ENCODE measurements around the gene CDH3. TPM values are rescaled to one million over a fixed set of nuclear protein-coding genes. Genes with fewer than 3 reads are reported as not detected.
A peak's percentile ranks its signal among the peaks of the same experiment; 100 is the strongest.

Gene CDH3
- total RNA-seq, 2 donors from 2014 or later: 0.66 to 4.7 TPM

DNA sequence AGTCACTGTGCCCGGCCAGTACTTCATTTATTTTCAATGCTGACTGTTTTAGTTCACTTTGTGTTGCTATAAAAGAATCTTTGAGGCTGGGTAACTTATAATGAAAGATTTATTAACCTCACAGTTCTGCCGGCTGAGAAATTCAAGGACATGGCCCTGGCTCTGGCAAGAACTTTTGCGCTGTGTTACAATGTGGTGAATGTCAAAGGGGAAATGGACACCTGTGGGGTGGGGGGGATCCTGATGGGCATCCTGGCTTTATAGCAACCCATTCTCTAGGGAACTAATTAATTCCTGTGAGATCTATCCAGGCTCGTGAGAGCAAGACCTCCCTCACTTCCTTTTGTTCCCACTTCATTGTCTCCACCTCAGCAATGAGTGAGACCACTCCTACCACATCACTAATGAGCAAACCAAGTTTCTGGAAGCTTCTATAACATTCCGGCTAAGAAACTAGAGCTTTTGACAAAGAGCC is 17.1 kb upstream of the CDH3 start:
- no peak for TF ChIP-seq POLR2A (IDR thresholded peaks at IDR 0.05)
- TF ChIP-seq, protein P1, sequence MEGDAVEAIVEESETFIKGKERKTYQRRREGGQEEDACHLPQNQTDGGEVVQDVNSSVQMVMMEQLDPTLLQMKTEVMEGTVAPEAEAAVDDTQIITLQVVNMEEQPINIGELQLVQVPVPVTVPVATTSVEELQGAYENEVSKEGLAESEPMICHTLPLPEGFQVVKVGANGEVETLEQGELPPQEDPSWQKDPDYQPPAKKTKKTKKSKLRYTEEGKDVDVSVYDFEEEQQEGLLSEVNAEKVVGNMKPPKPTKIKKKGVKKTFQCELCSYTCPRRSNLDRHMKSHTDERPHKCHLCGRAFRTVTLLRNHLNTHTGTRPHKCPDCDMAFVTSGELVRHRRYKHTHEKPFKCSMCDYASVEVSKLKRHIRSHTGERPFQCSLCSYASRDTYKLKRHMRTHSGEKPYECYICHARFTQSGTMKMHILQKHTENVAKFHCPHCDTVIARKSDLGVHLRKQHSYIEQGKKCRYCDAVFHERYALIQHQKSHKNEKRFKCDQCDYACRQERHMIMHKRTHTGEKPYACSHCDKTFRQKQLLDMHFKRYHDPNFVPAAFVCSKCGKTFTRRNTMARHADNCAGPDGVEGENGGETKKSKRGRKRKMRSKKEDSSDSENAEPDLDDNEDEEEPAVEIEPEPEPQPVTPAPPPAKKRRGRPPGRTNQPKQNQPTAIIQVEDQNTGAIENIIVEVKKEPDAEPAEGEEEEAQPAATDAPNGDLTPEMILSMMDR (IDR thresholded peaks at IDR 0.05): no peak
- Histone ChIP-seq H3K4me3 (no peak overlapping the region), H3K27ac (peak overlapping the region in 2 of 4 donors; percentile 44 to 57), H3K27me3 (no peaks in the 10 kb centered on the region), H3K36me3 (replicated peaks in 1 of 2; ENCODE audit: insufficient read depth in 1 of 2, low read depth in 2 of 2) (no peaks in the 10 kb centered on the region), H3K9me3 (no peaks in the 10 kb centered on the region), H3K4me1 (no peaks in the 10 kb centered on the region)
- intact Hi-C loops (cut with DNase I): no loop called here
- WGBS, 2 donors: 29 to 39% methylated on average over 5 of the region's 5 CpGs
- ATAC-seq: peak; percentile 76
- DNase-seq: peak in 1 of 4 donors; percentile 6

DNA sequence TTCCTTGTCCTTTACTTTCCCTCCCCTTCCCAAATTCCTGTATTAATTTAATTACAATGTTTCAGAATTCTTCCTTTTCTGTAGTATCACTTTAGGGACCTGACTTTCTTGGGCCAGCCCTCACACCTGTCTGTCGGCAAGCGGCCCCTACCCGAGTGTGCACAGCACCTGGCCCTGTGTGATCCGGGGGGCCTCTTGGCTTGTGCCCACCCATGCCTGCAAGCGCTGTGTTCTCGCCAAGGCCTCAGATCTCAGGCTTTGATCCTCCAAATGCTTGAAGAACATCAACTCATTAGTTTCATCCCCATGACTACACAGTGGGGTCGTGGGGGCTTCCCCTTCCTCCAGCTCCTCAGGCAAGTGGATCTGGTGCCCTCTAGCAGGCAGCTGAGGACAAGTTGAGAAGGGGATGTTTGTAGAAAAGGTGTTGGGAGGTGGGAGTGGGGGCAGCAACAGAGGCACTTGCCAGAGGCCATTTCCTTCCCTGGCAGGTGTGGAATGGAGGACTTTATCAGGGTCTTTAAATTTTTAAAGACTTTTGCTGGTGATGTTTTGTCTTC is 15.7 kb upstream of the CDH3 start:
- TF ChIP-seq POLR2A (IDR thresholded peaks at IDR 0.05): no peak
- TF ChIP-seq, protein P1 (IDR thresholded peaks at IDR 0.05): no peak
- Histone ChIP-seq H3K36me3 (replicated peaks in 1 of 2; ENCODE audit: insufficient read depth in 1 of 2, low read depth in 2 of 2) (no peaks in the 10 kb centered on the region), H3K4me3 (no peak overlapping the region), H3K27me3 (no peaks in the 10 kb centered on the region), H3K27ac (no peak overlapping the region), H3K9me3 (no peaks in the 10 kb centered on the region), H3K4me1 (no peaks in the 10 kb centered on the region)
- no peak for ATAC-seq
- DNase-seq: no peak
- WGBS, 2 donors: 70 to 74% methylated on average over 6 to 7 of the region's 7 CpGs
- intact Hi-C loops (cut with DNase I): no loop called here

DNA sequence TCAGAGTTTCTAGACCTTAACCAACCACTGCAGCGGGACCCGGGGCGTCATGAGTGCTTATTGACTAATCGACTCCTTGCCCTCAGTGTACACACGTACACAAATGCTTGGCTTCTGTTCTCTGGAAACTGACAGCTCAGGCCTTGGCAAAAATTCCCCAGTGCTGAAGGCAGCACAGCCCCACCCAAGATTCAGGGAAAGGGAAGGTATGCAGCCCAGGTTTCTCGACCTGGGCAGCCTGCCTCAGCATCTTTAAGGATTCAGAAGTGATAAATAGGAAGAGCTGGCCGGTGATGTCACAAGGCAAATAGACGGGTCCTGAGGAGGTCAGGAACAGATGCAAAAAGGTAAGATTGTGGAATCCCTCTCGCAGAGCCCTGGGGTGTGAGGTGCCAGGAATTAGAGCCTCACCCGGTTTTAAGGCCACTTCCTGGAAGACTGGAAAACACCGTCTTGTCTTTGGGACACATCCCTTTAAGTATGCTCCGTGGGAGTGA is 9.0 kb upstream of the CDH3 start:
- no peak overlapping the region for H3K4me3 ChIP-seq
- H3K9me3 ChIP-seq: no peaks in the 10 kb centered on the region
- H3K27me3 ChIP-seq: no peaks in the 10 kb centered on the region
- H3K27ac ChIP-seq: peak overlapping the region in 1 of 4 donors; percentile 23
- peaks cover 13% of the 10 kb centered on the region for H3K4me1 ChIP-seq
- ATAC-seq (peak; percentile 42), DNase-seq (peak in 1 of 4 donors; percentile 19)
- H3K36me3 ChIP-seq (replicated peaks in 1 of 2; ENCODE audit: insufficient read depth in 1 of 2, low read depth in 2 of 2): no peaks in the 10 kb centered on the region
- intact Hi-C loops (cut with DNase I): no loop called here
- WGBS, 2 donors: 26 to 29% methylated on average over 11 to 12 of the region's 12 CpGs
- TF ChIP-seq POLR2A (IDR thresholded peaks at IDR 0.05): no peak
- TF ChIP-seq, protein P1 (IDR thresholded peaks at IDR 0.05): no peak

DNA sequence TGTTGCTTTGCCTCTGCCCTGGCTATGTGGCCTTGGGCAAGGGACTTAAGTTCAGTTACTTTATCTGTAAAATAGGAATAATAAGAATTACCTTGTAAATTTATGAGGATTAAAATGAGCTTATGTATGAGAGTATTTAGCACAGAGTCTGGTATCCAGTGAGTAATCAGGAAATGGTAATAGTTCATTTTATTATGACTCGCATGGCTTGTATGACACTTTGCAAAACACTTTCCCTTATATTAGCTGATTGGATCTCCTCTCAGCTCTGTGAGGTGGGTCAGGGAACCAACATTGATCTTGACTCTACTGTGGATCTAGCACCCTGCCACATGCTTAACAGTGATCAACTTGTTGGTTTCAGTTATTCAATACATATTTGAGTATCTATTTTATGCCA is 8.3 kb upstream of the CDH3 start:
- 58 to 62% methylated on average over 1 of the region's 1 CpG for WGBS, 2 donors
- Histone ChIP-seq H3K4me3 (no peak overlapping the region), H3K4me1 (peaks cover 13% of the 10 kb centered on the region), H3K27me3 (no peaks in the 10 kb centered on the region), H3K9me3 (no peaks in the 10 kb centered on the region), H3K36me3 (replicated peaks in 1 of 2; ENCODE audit: insufficient read depth in 1 of 2, low read depth in 2 of 2) (no peaks in the 10 kb centered on the region), H3K27ac (peak overlapping the region in 1 of 4 donors; percentile 38)
- DNase-seq: no peak
- ATAC-seq: no peak
- intact Hi-C loops (cut with DNase I): no loop called here
- TF ChIP-seq POLR2A (IDR thresholded peaks at IDR 0.05): no peak
- TF ChIP-seq, protein P1 (IDR thresholded peaks at IDR 0.05): no peak

DNA sequence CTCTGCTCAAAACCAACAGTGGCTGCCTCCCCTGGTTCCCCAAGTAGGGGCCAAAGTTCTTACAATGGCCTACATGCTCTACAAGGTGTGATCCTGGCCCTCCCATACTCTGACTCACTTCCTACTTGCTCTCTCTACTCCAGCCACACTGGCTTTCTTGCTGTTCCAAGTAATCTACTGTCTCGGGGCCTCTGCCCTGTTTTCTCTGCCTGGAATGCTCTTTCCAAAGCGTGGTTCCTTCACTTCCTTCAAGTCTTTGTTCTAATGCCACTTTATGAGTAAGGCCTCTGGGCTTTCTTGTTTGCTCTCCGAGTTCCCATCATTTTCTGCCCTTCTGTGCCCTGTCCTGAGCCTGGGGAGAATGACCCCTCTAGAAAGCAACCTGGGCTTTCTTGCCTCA is 4.1 kb upstream of the CDH3 start:
- no peak overlapping the region for H3K27ac ChIP-seq
- DNase-seq (no peak), ATAC-seq (no peak)
- TF ChIP-seq, protein P1 (IDR thresholded peaks at IDR 0.05): no peak
- no peak for TF ChIP-seq POLR2A (IDR thresholded peaks at IDR 0.05)
- no peaks in the 10 kb centered on the region for H3K9me3 ChIP-seq
- no peak overlapping the region for H3K4me3 ChIP-seq
- 72 to 80% methylated on average over 3 of the region's 3 CpGs for WGBS, 2 donors
- no peaks in the 10 kb centered on the region for H3K36me3 ChIP-seq (replicated peaks in 1 of 2; ENCODE audit: insufficient read depth in 1 of 2, low read depth in 2 of 2)
- peaks cover 0 to 11% of the 10 kb centered on the region in 2 donors for H3K27me3 ChIP-seq
- peaks cover 36% of the 10 kb centered on the region for H3K4me1 ChIP-seq
- intact Hi-C loops (cut with DNase I): no loop called here

Data from body of pancreas (tissue), 4 donors.